ENCODE measurements around the gene PTH1R.

Gene PTH1R

GRCh38 chr3:46846624-46847542, 30.6 kb upstream of the PTH1R start:
- no peak for DNase-seq
- no peaks in the 10 kb centered on the region for H3K36me3 ChIP-seq (replicated peaks)
- no peaks in the 10 kb centered on the region for H3K27me3 ChIP-seq (replicated peaks)
- in situ Hi-C loops (cut with HindIII; ENCODE audit: low pct_ligation_motif_present, low sequenced_read_pairs) = no loop called here
- no peak overlapping the region for H3K4me3 ChIP-seq (ENCODE audit: low read depth, low read length)
- H3K27ac ChIP-seq = no peak overlapping the region
- no peak for TF ChIP-seq CTCF (IDR thresholded peaks at IDR 0.05; ENCODE audit: low read depth, low read length, missing control alignments)

GRCh38 chr3:46847744-46848143, 29.8 kb upstream of the PTH1R start:
- in situ Hi-C loops (cut with HindIII; ENCODE audit: low pct_ligation_motif_present, low sequenced_read_pairs) = no loop called here
- DNase-seq = no peak
- Histone ChIP-seq H3K36me3 (replicated peaks) (no peaks in the 10 kb centered on the region), H3K27ac (no peak overlapping the region), H3K4me3 (ENCODE audit: low read depth, low read length) (no peak overlapping the region), H3K27me3 (replicated peaks) (no peaks in the 10 kb centered on the region)
- no peak for TF ChIP-seq CTCF (IDR thresholded peaks at IDR 0.05; ENCODE audit: low read depth, low read length, missing control alignments)

- Histone ChIP-seq H3K4me3 (ENCODE audit: low read depth, low read length) (no peak overlapping the region), H3K27me3 (replicated peaks) (no peaks in the 10 kb centered on the region), H3K36me3 (replicated peaks) (no peaks in the 10 kb centered on the region), H3K27ac (no peak overlapping the region)
- in situ Hi-C loops (cut with HindIII; ENCODE audit: low pct_ligation_motif_present, low sequenced_read_pairs) = no loop called here
- DNase-seq = peak; percentile 69
- TF ChIP-seq CTCF (IDR thresholded peaks at IDR 0.05; ENCODE audit: low read depth, low read length, missing control alignments) = peak; percentile 72
These were observed 29.1 kb upstream of the PTH1R start for GRCh38 chr3:46848271-46849044.

DNA sequence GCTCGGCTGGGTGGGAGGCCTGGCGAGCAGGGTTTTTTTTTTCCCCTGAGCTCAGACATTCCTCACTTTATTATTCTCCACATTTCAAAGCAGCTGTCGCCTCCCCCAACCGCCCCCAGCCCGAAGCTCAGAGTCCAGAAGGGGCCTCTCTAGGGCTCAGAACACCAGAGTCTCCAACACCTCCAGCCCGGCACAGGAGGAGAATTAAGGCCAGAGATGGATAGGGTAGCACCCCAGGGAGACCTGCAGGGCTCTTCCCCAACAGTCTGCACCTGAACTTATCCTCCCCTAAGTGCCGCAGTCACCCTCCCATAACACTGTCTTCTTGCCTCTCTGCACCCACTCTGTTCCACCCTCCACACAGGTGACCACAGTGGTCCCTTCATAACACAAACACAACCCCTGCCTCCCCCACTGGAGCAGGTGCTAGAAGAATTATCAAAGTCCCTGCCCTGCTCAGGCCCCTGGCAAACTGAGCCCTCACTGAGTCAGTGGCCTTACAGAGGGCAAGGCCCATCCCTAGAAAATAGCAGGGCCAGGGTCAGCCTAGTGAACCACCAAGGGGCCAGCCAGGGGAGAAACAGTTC, 28.4 kb upstream of the PTH1R start:
- no peak for DNase-seq

More for the DNA sequence above, 28.4 kb upstream of the PTH1R start:
- no peak overlapping the region for H3K27ac ChIP-seq
- no peak for TF ChIP-seq CTCF (IDR thresholded peaks at IDR 0.05; ENCODE audit: low read depth, low read length, missing control alignments)
- H3K27me3 ChIP-seq (replicated peaks) = no peaks in the 10 kb centered on the region
- no peak overlapping the region for H3K4me3 ChIP-seq (ENCODE audit: low read depth, low read length)
- in situ Hi-C loops (cut with HindIII; ENCODE audit: low pct_ligation_motif_present, low sequenced_read_pairs) = no loop called here
- no peaks in the 10 kb centered on the region for H3K36me3 ChIP-seq (replicated peaks)
